GM12892 (cell line): ENCODE data around the gene SDC1.

Experiments
- POLR2A ChIP-seq: IDR thresholded peaks from 2 replicates; pipeline ENCODE4 v1.6.1; 2011; ENCODE audit warnings: low read depth, low read length, control low read depth
- POLR2AphosphoS5 ChIP-seq: IDR thresholded peaks from 2 replicates; pipeline ENCODE4 v1.6.1; 2011; ENCODE audit warnings: low read depth, low read length, control low read depth

- no peak; the same call in 1 of the 2 replicates for TF ChIP-seq POLR2AphosphoS5
- TF ChIP-seq POLR2A, result no peak
Observed at GRCh38 chr2:20218331-20219320, 6.3 kb downstream of the SDC1 start.
